K562 (cell line): ENCODE measurements around the gene EFCAB8. TPM values are rescaled to one million over a fixed set of nuclear protein-coding genes. Genes with fewer than 3 reads are reported as not detected.

Experiments
- CBX8 ChIP-seq: fragments of 200-600 bp; sonication (generic); IDR thresholded peaks from 2 replicates; pipeline ENCODE4 v1.6.1; 2012; ENCODE audit warnings: borderline replicate concordance, mixed run types, low read depth, mild to moderate bottlenecking, moderate library complexity, mixed read lengths, low read length, control low read depth, inconsistent platforms; ENCODE audit not compliant: poor library complexity, severe bottlenecking; ENCODE audit errors: extremely low read depth
- DMBX1 ChIP-seq: fragments of 250-450 bp; sonication (Bioruptor Pico); IDR thresholded peaks from 2 replicates; pipeline ENCODE4 v1.8.0; 2022; ENCODE audit warnings: inconsistent platforms, mild to moderate bottlenecking, moderate library complexity, borderline replicate concordance
- ETV1 ChIP-seq: fragments of 450-650 bp; conservative IDR thresholded peaks from 2 replicates; pipeline ENCODE4 v1.6.1; 2016; ENCODE audit warnings: missing genetic modification characterization, control low read depth, low read depth, missing compliant biosample characterization
- HDAC6 ChIP-seq: IDR thresholded peaks from 2 replicates; pipeline ENCODE4 v1.6.1; 2012; ENCODE audit warnings: low read depth, mild to moderate bottlenecking, control low read depth, inconsistent platforms, low read length, moderate library complexity
- HIVEP1 ChIP-seq: fragments of 250-450 bp; sonication (Bioruptor Pico); IDR thresholded peaks from 2 replicates; pipeline ENCODE4 v1.4.0; 2020; ENCODE audit warnings: mild to moderate bottlenecking
- IRF2 ChIP-seq: sonication (generic); formaldehyde crosslinking; IDR thresholded peaks from 2 replicates; pipeline ENCODE4 v1.8.1; 2022; ENCODE audit warnings: mild to moderate bottlenecking, missing genetic modification reagents
- MIER1 ChIP-seq: fragments of 450-650 bp; IDR thresholded peaks from 2 replicates; pipeline ENCODE4 v1.6.1; 2016; ENCODE audit warnings: antibody characterized with exemption, mild to moderate bottlenecking, low read depth
- MTA3 ChIP-seq: fragments of 450-650 bp; formaldehyde crosslinking; IDR thresholded peaks from 2 replicates; pipeline ENCODE4 v1.6.1; 2017; ENCODE audit warnings: mild to moderate bottlenecking, borderline replicate concordance
- NFIX ChIP-seq: fragments of 250-450 bp; sonication (Bioruptor Pico); IDR thresholded peaks from 2 replicates; pipeline ENCODE4 v1.4.0; 2020; ENCODE audit warnings: low read depth, mild to moderate bottlenecking, moderate library complexity
- NR1H2 ChIP-seq: sonication (generic); formaldehyde crosslinking; IDR thresholded peaks from 2 replicates; pipeline ENCODE4 v1.4.0; 2020; ENCODE audit warnings: mild to moderate bottlenecking, missing genetic modification reagents
- NR3C1 ChIP-seq: sonication (generic); formaldehyde crosslinking; IDR thresholded peaks from 2 replicates; pipeline ENCODE4 v1.8.1; 2022; ENCODE audit warnings: missing genetic modification reagents
- NUFIP1 ChIP-seq: fragments of 450-650 bp; IDR thresholded peaks from 2 replicates; pipeline ENCODE4 v1.6.1; 2018; ENCODE audit not compliant: partially characterized antibody
- POLR2AphosphoS2 ChIP-seq: IDR thresholded peaks from 2 replicates; pipeline ENCODE4 v1.6.1; 2012; ENCODE audit warnings: low read length, improper control_type of control experiment
- RBM15 ChIP-seq: fragments of 200-400 bp; formaldehyde crosslinking; IDR thresholded peaks from 2 replicates; pipeline ENCODE4 v1.6.1; 2018; ENCODE audit warnings: mild to moderate bottlenecking, low read length, moderate library complexity; ENCODE audit not compliant: insufficient read depth
- RNF2 ChIP-seq: sonication (generic); IDR thresholded peaks from 2 replicates; pipeline ENCODE4 v1.6.1; 2016
- SMARCC2 ChIP-seq: fragments of 450-650 bp; IDR thresholded peaks from 2 replicates; pipeline ENCODE4 v1.6.1; 2017; ENCODE audit warnings: antibody characterized with exemption, moderate library complexity, mild to moderate bottlenecking, low read depth
- STAT5B ChIP-seq: fragments of 250-450 bp; sonication (Bioruptor Pico); IDR thresholded peaks from 2 replicates; pipeline ENCODE4 v1.8.0; 2021; ENCODE audit warnings: mild to moderate bottlenecking, inconsistent platforms
- ZBTB8A ChIP-seq: fragments of 450-650 bp; IDR thresholded peaks from 2 replicates; pipeline ENCODE4 v1.6.1; 2018; ENCODE audit warnings: mild to moderate bottlenecking, moderate library complexity; ENCODE audit not compliant: partially characterized antibody
- ZNF212 ChIP-seq: fragments of 450-650 bp; formaldehyde crosslinking; IDR thresholded peaks from 2 replicates; pipeline ENCODE4 v1.4.0; 2020; ENCODE audit warnings: mild to moderate bottlenecking
- ZNF384 ChIP-seq: IDR thresholded peaks from 2 replicates; pipeline ENCODE4 v1.6.1; 2012; ENCODE audit warnings: low read depth, low read length, improper control_type of control experiment
- polyA plus RNA-seq, 8 experiments: library from polyadenylated mRNA; depleted of rRNA in 4 of 8; stranded (reverse) in 5 of 8; unstranded in 3 of 8; fragments of >200 nt; fragmentation: Nextera tagmentation in 2 of 8; fragmentation: Illumina TruSeq in 1 of 8; extraction: Ambion mirVana in 2 of 8; extraction: Trizol in 1 of 8; gene quantifications; 2 replicates each; pipeline versions ENCODE4 v1.2.1 to v1.2.3, GENCODE V29; 2011 to 2014; ENCODE audit warnings: inconsistent platforms in 1 of 8, missing spikeins in 1 of 8
- total RNA-seq, 7 experiments: library from RNA; depleted of rRNA in 6 of 7; stranded (reverse); fragments of >200 nt in 6 of 7; fragmentation: Illumina TruSeq in 2 of 7; extraction: Trizol in 2 of 7; gene quantifications; 2 replicates each; pipeline versions ENCODE4 v1.2.1 to v1.2.3, GENCODE V29; 2011 to 2021; ENCODE audit warnings: low replicate concordance in 1 of 7
- TF ChIP-seq, protein P1 (sequence below): fragments of 250-450 bp; sonication (Bioruptor Pico); IDR thresholded peaks from 2 replicates; pipeline ENCODE4 v1.5.0; 2022; ENCODE audit warnings: mild to moderate bottlenecking
- TF ChIP-seq, protein P2 (sequence below), 2 experiments: fragments of 450-650 bp in 1 of 2; IDR thresholded peaks; 2 replicates each; pipeline ENCODE4 v1.6.1; 2011 to 2017; ENCODE audit warnings: low read depth in 2 of 2, antibody characterized with exemption in 1 of 2, borderline replicate concordance in 1 of 2, low read length in 1 of 2, mild to moderate bottlenecking in 1 of 2, mixed read lengths in 1 of 2; ENCODE audit not compliant: control insufficient read depth in 1 of 2

Gene EFCAB8
- total and polyA plus RNA-seq, 9 of the 15 experiments (the other 6 are each of a cell fraction or from before 2014, with no cell fraction given), result 0.03 to 0.18 (median 0.11) TPM; not detected in 6

DNA sequence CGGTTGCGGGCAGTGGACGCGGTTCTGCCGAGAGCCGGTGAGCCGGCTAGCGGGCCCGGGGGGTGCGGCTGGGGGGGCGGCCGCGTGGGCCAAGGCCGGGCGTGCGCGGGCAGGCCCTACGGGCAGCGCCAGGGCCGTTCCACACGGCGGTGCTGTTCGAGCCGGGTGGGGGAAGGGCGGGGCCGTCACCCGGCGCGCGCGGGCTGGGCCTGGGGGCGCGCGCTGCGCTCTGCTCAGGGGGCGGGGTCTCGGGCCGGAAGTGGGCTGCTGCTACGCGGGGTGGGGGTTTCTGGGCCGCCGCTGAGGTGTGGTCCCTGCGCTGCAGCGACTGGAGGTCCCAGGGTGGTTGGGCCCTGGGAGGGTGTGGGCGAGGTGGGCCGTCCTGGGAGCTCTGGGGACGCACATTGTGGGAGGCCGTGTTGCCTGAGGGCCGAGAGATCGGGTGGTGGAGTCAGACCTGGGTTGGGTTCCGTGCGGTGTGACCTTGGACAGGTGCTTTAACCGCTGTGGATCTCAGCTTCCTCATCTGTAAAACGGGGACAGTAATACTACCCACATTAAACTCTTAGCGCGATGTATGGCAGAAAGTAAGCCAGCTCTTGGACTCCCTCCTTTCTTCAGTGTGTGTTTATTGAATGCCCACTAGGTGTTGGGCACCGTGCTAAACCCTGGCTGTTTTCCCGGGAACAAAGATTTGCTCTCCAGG, 38.6 kb upstream of the EFCAB8 start (continued):
- TF ChIP-seq, protein P1, sequence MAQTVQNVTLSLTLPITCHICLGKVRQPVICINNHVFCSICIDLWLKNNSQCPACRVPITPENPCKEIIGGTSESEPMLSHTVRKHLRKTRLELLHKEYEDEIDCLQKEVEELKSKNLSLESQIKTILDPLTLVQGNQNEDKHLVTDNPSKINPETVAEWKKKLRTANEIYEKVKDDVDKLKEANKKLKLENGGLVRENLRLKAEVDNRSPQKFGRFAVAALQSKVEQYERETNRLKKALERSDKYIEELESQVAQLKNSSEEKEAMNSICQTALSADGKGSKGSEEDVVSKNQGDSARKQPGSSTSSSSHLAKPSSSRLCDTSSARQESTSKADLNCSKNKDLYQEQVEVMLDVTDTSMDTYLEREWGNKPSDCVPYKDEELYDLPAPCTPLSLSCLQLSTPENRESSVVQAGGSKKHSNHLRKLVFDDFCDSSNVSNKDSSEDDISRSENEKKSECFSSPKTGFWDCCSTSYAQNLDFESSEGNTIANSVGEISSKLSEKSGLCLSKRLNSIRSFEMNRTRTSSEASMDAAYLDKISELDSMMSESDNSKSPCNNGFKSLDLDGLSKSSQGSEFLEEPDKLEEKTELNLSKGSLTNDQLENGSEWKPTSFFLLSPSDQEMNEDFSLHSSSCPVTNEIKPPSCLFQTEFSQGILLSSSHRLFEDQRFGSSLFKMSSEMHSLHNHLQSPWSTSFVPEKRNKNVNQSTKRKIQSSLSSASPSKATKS, result no peak
- TF ChIP-seq SMARCC2 (no peak), CBX8 (no peak), POLR2AphosphoS2 (no peak), IRF2 (CRISPR knock-in tag) (no peak), NFIX (no peak), ZBTB8A (no peak), HDAC6 (no peak), DMBX1 (no peak), RBM15 (no peak), STAT5B (no peak), MIER1 (no peak), MTA3 (no peak), ZNF212 (CRISPR knock-in tag) (no peak), RNF2 (no peak), NR3C1 (CRISPR knock-in tag) (no peak), ETV1 (tag) (0 out of 2 replicates have a peak, but pooled peaks have one; percentile 65), NR1H2 (CRISPR knock-in tag) (peak; percentile 61; the same call in 1 of the 2 replicates), ZNF384 (no peak), NUFIP1 (no peak), HIVEP1 (no peak)
- TF ChIP-seq, protein P2, sequence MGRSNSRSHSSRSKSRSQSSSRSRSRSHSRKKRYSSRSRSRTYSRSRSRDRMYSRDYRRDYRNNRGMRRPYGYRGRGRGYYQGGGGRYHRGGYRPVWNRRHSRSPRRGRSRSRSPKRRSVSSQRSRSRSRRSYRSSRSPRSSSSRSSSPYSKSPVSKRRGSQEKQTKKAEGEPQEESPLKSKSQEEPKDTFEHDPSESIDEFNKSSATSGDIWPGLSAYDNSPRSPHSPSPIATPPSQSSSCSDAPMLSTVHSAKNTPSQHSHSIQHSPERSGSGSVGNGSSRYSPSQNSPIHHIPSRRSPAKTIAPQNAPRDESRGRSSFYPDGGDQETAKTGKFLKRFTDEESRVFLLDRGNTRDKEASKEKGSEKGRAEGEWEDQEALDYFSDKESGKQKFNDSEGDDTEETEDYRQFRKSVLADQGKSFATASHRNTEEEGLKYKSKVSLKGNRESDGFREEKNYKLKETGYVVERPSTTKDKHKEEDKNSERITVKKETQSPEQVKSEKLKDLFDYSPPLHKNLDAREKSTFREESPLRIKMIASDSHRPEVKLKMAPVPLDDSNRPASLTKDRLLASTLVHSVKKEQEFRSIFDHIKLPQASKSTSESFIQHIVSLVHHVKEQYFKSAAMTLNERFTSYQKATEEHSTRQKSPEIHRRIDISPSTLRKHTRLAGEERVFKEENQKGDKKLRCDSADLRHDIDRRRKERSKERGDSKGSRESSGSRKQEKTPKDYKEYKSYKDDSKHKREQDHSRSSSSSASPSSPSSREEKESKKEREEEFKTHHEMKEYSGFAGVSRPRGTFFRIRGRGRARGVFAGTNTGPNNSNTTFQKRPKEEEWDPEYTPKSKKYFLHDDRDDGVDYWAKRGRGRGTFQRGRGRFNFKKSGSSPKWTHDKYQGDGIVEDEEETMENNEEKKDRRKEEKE (IDR thresholded peaks at IDR 0.05; ENCODE audit: borderline replicate concordance in 1 of 2, control insufficient read depth in 1 of 2, low read depth in 2 of 2, low read length in 1 of 2), result no peak
